CD14-positive monocyte (primary cell): ENCODE measurements around the gene BRS3. TPM values are rescaled to one million over a fixed set of nuclear protein-coding genes. Genes with fewer than 3 reads are reported as not detected.

Source experiments
- DNase-seq, 3 donors: peaks; one replicate each; pipeline ENCODE4 v3.0.0-alpha.2; 2011 to 2022
- H2AFZ ChIP-seq: 2 replicates; pipeline ENCODE4 v1.6.0; 2012; ENCODE audit warnings: mild to moderate bottlenecking, low read depth, low read length, inconsistent platforms; ENCODE audit not compliant: insufficient read depth, poor library complexity, severe bottlenecking
- H3K27ac ChIP-seq, 2 donors: 1 replicate in 1 of 2; 2 replicates in 1 of 2; pipeline ENCODE4 v1.5.1; 2012 to 2013; ENCODE audit warnings: low read length in 2 of 2, control low read depth in 1 of 2, inconsistent platforms in 1 of 2, low read depth in 1 of 2, mild to moderate bottlenecking in 1 of 2
- H3K27me3 ChIP-seq, 2 donors: one replicate each; pipeline versions ENCODE4 v1.6.0 to v1.6.1; 2011 to 2013; ENCODE audit warnings: low read length in 2 of 2; ENCODE audit not compliant: control insufficient read depth in 2 of 2, insufficient read depth in 2 of 2
- H3K36me3 ChIP-seq, 2 donors: replicated peaks in 1 of 2; 1 replicate in 1 of 2; 2 replicates in 1 of 2; pipeline versions ENCODE4 v1.5.1 to v1.6.1; 2012 to 2013; ENCODE audit warnings: low read length in 2 of 2, control low read depth in 1 of 2, inconsistent platforms in 1 of 2, mild to moderate bottlenecking in 1 of 2; ENCODE audit not compliant: insufficient read depth in 2 of 2, control insufficient read depth in 1 of 2
- H3K4me1 ChIP-seq, 2 donors: 1 replicate in 1 of 2; 2 replicates in 1 of 2; pipeline versions ENCODE4 v1.5.1 to v1.6.1; 2012 to 2013; ENCODE audit warnings: low read length in 2 of 2, control low read depth in 1 of 2, inconsistent platforms in 1 of 2, mild to moderate bottlenecking in 1 of 2, moderate library complexity in 1 of 2; ENCODE audit not compliant: insufficient read depth in 2 of 2, control insufficient read depth in 1 of 2
- H3K4me2 ChIP-seq: replicated peaks from 2 replicates; pipeline ENCODE3; 2012; ENCODE audit warnings: low read length, moderate library complexity, mild to moderate bottlenecking; ENCODE audit not compliant: poor library complexity, severe bottlenecking; ENCODE audit errors: extremely low read depth
- H3K4me3 ChIP-seq, 3 experiments: fragments of 200-600 bp in 1 of 3; sonication (generic) in 1 of 3; replicated peaks in 1 of 3; 1 replicate in 2 of 3; 2 replicates in 1 of 3; pipeline ENCODE4 v1.5.1; 2011 to 2013; ENCODE audit warnings: low read length in 3 of 3, mild to moderate bottlenecking in 3 of 3, control low read depth in 2 of 3, low read depth in 2 of 3, inconsistent platforms in 1 of 3, moderate library complexity in 1 of 3
- H3K79me2 ChIP-seq: 2 replicates; pipeline ENCODE4 v1.6.0; 2012; ENCODE audit warnings: mild to moderate bottlenecking, control low read depth, inconsistent platforms, low read length, moderate library complexity; ENCODE audit not compliant: insufficient read depth
- H3K9ac ChIP-seq: 2 replicates; pipeline ENCODE4 v1.6.0; 2017; ENCODE audit warnings: low read length, mild to moderate bottlenecking; ENCODE audit not compliant: insufficient read depth, poor library complexity, severe bottlenecking
- H3K9me3 ChIP-seq, 2 donors: replicated peaks in 1 of 2; 1 replicate in 1 of 2; 2 replicates in 1 of 2; pipeline versions ENCODE4 v1.5.1 to v1.6.1; 2012 to 2013; ENCODE audit warnings: low read length in 2 of 2, control low read depth in 1 of 2; ENCODE audit not compliant: control insufficient read depth in 1 of 2, insufficient read depth in 1 of 2
- H4K20me1 ChIP-seq: 2 replicates; pipeline ENCODE4 v1.6.0; 2012; ENCODE audit warnings: mild to moderate bottlenecking, low read length, control low read depth, moderate library complexity; ENCODE audit not compliant: insufficient read depth
- H3K27ac Mint-ChIP-seq, 7 donors: one replicate each; pipeline ENCODE4 v1.8.0; 2020; ENCODE audit warnings: mild to moderate bottlenecking in 7 of 7, mixed read lengths in 7 of 7, moderate library complexity in 6 of 7, inconsistent platforms in 2 of 7
- H3K27me3 Mint-ChIP-seq, 3 donors: one replicate each; pipeline ENCODE4 v1.8.0; 2021 to 2022; ENCODE audit warnings: low read depth in 3 of 3, mild to moderate bottlenecking in 3 of 3, mixed read lengths in 3 of 3, moderate library complexity in 3 of 3, inconsistent platforms in 1 of 3
- H3K36me3 Mint-ChIP-seq, 2 donors: one replicate each; pipeline ENCODE4 v1.8.0; 2020; ENCODE audit warnings: mixed read lengths in 2 of 2, inconsistent platforms in 1 of 2, mild to moderate bottlenecking in 1 of 2
- H3K4me1 Mint-ChIP-seq: one replicate; pipeline ENCODE4 v1.8.0; 2020; ENCODE audit warnings: mild to moderate bottlenecking, mixed read lengths
- H3K4me3 Mint-ChIP-seq, 2 donors: one replicate each; pipeline ENCODE4 v1.8.0; 2020; ENCODE audit warnings: mild to moderate bottlenecking in 2 of 2, mixed read lengths in 2 of 2, moderate library complexity in 1 of 2
- H3K9me3 Mint-ChIP-seq, 7 donors: one replicate each; pipeline ENCODE4 v1.8.0; 2020 to 2022; ENCODE audit warnings: mixed read lengths in 7 of 7, mild to moderate bottlenecking in 6 of 7, moderate library complexity in 6 of 7, inconsistent platforms in 2 of 7
- CTCF ChIP-seq: fragments of 200-600 bp; IDR thresholded peaks from one replicate; pipeline ENCODE4 v1.8.0; 2022; ENCODE audit warnings: antibody characterized with exemption, mild to moderate bottlenecking
- WGBS: methylation state at CpG from one replicate; pipeline ENCODE4 v1.1.5; 2013; ENCODE audit warnings: missing lambda C conversion rate; ENCODE audit not compliant: insufficient coverage; 5-methylcytosine and 5-hydroxymethylcytosine counted together
- intact Hi-C, 2 donors: fragments of 100-400 bp; cut with micrococcal nuclease; formaldehyde crosslinking; loops; one replicate each; pipeline versions ENCODE4 v1.15.0 to v1.15.1; 2023
- polyA plus RNA-seq, 3 donors: library from polyadenylated mRNA; depleted of rRNA in 1 of 3; unstranded in 2 of 3; stranded (reverse) in 1 of 3; fragments of 300-500 nt in 2 of 3; fragments of >200 nt in 1 of 3; fragmentation: Illumina TruSeq in 2 of 3; gene quantifications; 1 replicate in 2 of 3; 2 replicates in 1 of 3; pipeline ENCODE4 v1.2.3, GENCODE V29; 2012 to 2021

The BRS3 gene
- polyA plus RNA-seq, 3 donors, result not detected

GRCh38 chrX:136540226-136540625, 52.5 kb downstream of the BRS3 start:
- no peak overlapping the region for H3K4me2 ChIP-seq
- WGBS, result 93% methylated on average over 2 of the region's 5 CpGs
- no peak overlapping the region for H3K27ac ChIP-seq
- H3K27me3 ChIP-seq, result peaks cover 0 to 3% of the 10 kb centered on the region in 2 donors
- no peak for TF ChIP-seq CTCF
- no peaks in the 10 kb centered on the region for H3K4me1 ChIP-seq
- Mint-ChIP-seq H3K27me3 (peaks cover 0 to 5% (median 2%) of the 10 kb centered on the region in 3 donors), H3K9me3 (no peaks in the 10 kb centered on the region), H3K27ac (peak overlapping the region in 1 of 7 donors; percentile 32), H3K4me1 (no peaks in the 10 kb centered on the region), H3K36me3 (no peaks in the 10 kb centered on the region), H3K4me3 (no peak overlapping the region)
- no peaks in the 10 kb centered on the region for H3K36me3 ChIP-seq
- no peak overlapping the region for H3K9ac ChIP-seq
- H2AFZ ChIP-seq, result no peak overlapping the region
- DNase-seq, result no peak
- H3K9me3 ChIP-seq, result no peaks in the 10 kb centered on the region
- no peak overlapping the region for H3K4me3 ChIP-seq
- H3K79me2 ChIP-seq, result no peaks in the 10 kb centered on the region
- intact Hi-C loops, result no loop called here
- no peaks in the 10 kb centered on the region for H4K20me1 ChIP-seq

GRCh38 chrX:136541294-136541693, 53.5 kb downstream of the BRS3 start:
- no peak overlapping the region for H2AFZ ChIP-seq
- no peak overlapping the region for H3K4me2 ChIP-seq
- H3K27me3 ChIP-seq, result peaks cover 0 to 3% of the 10 kb centered on the region in 2 donors
- peaks cover 0 to 4% (median 2%) of the 10 kb centered on the region in 3 donors for H3K27me3 Mint-ChIP-seq
- no CpG with 5 or more reads among the region's 3 CpGs for WGBS
- TF ChIP-seq CTCF, result no peak
- no peak overlapping the region for H3K4me3 Mint-ChIP-seq
- H3K9ac ChIP-seq, result no peak overlapping the region
- no peaks in the 10 kb centered on the region for H3K4me1 Mint-ChIP-seq
- H3K9me3 ChIP-seq, result no peaks in the 10 kb centered on the region
- no peaks in the 10 kb centered on the region for H3K79me2 ChIP-seq
- H3K9me3 Mint-ChIP-seq, result no peaks in the 10 kb centered on the region
- intact Hi-C loops, result no loop called here
- no peak for DNase-seq
- no peaks in the 10 kb centered on the region for H3K36me3 Mint-ChIP-seq
- H3K27ac ChIP-seq, result no peak overlapping the region
- no peaks in the 10 kb centered on the region for H4K20me1 ChIP-seq
- no peak overlapping the region for H3K4me3 ChIP-seq
- no peaks in the 10 kb centered on the region for H3K36me3 ChIP-seq
- H3K4me1 ChIP-seq, result no peaks in the 10 kb centered on the region
- H3K27ac Mint-ChIP-seq, result no peak overlapping the region
